NAMALWA (cell line): ENCODE measurements around the gene OBSL1.

Experiments
- DNase-seq: peaks from one replicate; pipeline ENCODE4 v3.0.0-alpha.2; 2015; ENCODE audit warnings: low spot score

OBSL1 gene

GRCh38 chr2:219596954-219597551, 25.7 kb upstream of the OBSL1 start:
- no peak for DNase-seq

DNA sequence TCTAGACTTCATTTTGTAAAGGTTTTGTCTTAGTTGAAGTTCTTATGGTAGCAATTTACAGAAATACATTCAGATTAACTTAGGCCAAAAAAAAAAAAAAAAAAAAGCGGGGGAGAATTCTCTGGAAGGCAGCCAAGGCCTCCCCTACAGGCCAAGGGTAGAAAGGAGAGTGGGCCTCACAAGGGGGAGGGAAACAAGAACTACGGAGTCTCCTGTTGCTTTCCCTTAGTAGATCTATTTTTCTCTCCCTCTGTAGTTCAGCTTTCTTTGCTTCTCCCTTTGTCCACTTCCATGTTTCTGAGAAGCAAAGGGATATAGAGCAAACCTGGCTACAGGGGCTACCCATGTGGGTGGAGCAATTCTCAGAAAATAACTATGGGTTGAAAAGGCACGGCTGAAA, 23.9 kb upstream of the OBSL1 start:
- DNase-seq = no peak

- DNase-seq = no peak
Observed at GRCh38 chr2:219593154-219593553, 21.8 kb upstream of the OBSL1 start.

GRCh38 chr2:219592736-219593135, 21.4 kb upstream of the OBSL1 start:
- DNase-seq = no peak

DNA sequence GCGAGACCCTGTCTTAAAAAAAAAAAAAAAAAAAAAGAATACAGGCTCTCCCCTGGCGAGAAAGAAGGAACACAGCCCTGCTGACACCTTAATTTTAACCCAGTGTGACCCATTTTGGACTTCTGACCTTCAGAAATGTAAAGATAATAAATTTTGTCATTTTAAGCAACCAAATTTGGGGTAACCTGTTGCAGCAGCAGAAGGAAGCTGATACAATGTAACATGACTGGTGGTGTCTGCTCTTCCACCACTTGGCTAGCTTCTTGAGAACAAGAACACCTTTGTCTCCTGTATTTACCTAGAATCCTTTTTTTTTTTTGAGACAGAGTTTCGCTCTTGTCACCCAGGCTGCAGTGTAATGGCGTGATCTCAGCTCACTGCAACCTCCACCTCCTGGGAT, 19.8 kb upstream of the OBSL1 start:
- no peak for DNase-seq

GRCh38 chr2:219581346-219581745, 10.0 kb upstream of the OBSL1 start:
- no peak for DNase-seq

DNA sequence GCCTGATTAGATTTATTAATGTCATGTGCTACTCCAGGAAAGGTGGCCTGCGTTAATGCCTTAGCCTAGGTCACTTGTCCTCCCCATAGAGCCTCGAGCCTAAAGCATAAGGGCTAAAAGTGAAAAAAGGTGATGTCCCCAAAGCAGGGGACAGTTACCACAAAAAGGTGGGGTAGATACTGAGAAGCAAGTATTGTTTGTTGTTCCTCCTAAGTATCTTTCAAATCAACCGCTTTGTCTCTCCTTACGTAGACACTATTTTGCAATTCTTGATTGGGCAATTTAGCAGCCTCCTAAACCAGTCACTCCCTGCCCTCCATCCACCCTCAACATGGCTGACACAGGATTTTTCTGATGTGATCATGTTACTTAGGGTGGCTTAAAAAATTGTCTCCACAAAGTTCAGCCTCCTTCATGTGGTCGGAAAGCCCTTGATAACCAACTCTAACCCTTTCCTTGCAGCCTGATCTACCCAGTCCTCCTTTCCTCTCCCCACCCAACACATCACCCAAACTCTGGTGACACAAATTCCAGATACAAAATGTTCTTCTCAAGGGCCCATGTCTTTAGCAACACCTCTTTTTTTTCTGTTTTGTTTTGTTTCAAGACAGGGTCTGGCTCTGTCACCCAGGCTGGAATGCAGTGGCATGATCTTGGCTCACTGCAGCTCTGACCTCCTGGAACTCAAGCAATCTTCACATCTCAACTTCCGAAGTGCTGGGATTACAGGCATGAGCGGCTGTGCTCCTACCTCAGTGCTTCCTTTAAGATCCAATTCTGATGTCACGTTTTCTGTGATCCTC, 7.7 kb upstream of the OBSL1 start:
- DNase-seq = no peak

- DNase-seq = no peak
Observed at GRCh38 chr2:219576505-219577388, 5.4 kb upstream of the OBSL1 start.

GRCh38 chr2:219575566-219576504, 4.5 kb upstream of the OBSL1 start:
- no peak for DNase-seq

GRCh38 chr2:219574484-219575311, 3.4 kb upstream of the OBSL1 start:
- DNase-seq = no peak

GRCh38 chr2:219573166-219573565, 1.8 kb upstream of the OBSL1 start:
- DNase-seq = no peak

DNA sequence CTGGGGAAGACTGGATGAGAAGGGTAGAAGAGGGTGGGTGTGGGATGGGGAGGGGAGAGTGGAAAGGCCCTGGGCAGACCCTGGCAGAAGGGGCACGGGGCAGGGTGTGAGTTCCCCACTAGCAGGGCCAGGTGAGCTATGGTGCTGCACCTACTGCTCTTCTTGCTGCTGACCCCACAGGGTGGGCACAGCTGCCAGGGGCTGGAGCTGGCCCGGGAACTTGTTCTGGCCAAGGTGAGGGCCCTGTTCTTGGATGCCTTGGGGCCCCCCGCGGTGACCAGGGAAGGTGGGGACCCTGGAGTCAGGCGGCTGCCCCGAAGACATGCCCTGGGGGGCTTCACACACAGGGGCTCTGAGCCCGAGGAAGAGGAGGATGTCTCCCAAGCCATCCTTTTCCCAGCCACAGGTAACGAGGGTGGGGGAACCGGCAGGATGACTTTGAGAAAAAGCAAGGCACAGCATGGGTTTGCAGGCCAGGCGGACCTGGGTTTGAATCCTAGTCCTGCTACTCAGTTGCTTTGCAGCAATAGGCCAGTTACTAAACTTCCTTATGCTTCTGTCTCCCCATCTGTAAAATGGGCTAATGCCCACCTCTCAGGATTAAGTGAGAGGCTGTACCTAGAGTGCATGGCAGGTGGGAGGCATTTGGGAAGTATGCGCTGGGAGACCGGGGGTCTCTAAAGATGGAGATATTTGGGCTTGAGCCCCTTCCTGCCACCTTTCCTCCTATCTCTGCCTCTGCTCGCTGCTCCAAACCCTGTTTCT, 1.1 kb upstream of the OBSL1 start, which contains the start of gene INHA:
Gene INHA, plus strand, starts transcription at position 74 of the 765 bp plus-strand sequence. Its CDS starts 65 bp downstream, at position 139.
- DNase-seq = no peak

DNA sequence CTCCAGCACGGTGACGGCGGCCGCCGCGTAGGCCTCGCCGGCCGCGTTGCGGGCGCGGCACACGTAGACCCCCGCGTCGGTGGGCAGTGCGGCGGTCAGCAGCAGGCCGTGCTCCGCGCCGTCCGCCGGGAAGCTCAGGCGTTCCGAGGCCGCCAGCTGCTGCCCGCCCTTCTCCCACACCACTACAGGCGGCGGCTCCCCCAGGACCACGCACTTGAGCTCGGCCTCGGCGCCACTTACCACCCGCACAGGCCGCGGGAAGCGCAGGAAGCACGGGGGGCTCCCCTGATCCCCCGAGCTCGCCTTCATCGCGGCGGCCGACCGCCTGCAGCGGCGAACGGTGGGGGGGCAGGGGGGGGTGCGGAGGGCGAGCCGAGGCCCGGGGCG, 422 bp downstream of the OBSL1 start:
- no peak for DNase-seq

DNA sequence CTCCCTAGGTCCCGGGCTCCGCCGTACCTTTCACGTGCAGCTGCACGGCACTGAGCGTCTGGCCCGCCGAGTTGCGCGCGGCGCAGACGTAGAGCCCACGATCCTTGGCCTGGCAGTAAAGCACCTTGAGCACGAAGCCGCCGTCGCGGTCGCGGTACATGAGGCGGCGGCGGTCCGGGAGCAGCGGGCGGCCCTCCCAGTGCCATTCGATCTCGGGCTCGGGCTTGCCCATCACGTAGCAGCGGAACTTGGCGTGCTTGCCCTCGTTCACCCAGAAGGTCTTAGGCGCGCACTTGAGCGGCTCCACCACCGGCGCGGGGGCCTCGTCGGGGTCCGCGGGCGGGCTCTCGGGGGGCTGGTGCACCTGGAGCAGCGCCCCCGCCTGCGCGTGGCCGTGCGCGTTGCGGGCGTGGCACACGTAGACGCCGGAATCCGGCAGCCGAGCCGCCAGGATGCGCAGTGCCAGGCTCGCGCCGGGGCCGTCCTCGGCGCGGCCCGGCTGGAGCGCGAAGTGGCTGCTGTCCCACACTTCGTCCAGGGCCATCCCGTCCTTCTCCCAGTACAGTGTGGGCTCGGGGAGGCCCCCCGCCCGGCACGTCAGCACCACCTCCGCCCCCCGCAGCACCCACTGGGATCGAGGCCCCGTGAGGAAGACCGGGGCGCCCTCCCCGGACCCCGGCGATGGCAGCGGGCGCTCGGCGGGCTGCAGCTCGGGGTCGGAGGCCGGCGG, 980 bp downstream of the OBSL1 start:
- no peak for DNase-seq

GRCh38 chr2:219569635-219570034, 1.7 kb downstream of the OBSL1 start:
- DNase-seq = no peak

GRCh38 chr2:219569041-219569440, 2.3 kb downstream of the OBSL1 start:
- no peak for DNase-seq

- DNase-seq = no peak
Observed at GRCh38 chr2:219567791-219568361, 3.5 kb downstream of the OBSL1 start.

DNA sequence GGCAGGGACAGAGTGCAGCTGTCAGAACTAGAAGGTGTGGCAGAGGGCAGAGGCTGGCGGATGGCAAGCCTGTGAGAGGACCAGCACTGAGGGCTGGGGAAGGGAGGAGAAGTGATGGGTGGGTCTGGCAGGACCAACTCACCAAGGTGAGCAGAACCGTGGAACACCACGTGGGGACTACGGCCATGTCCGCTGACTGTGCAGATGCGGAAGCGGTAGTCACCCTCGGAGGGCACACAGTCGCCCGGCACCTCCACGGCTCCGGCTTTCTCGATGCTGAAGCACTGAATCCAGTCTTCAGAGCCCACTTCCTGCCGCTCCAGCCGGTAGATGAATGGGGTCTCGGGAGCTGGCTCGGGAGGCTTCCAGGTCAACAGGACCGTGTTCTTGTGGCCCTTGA, 4.2 kb downstream of the OBSL1 start:
- no peak for DNase-seq

- DNase-seq = no peak
Observed at GRCh38 chr2:219566640-219567039, 4.7 kb downstream of the OBSL1 start.
